ENCODE results near the gene RNF8.
A peak's percentile ranks its signal among the peaks of the same experiment; 100 is the strongest.
"Not testable (repeated sequence)": the region's sequence is repeated elsewhere in the genome, so short reads cannot be mapped to it uniquely, and the experiment has no call there.

Gene RNF8

DNA sequence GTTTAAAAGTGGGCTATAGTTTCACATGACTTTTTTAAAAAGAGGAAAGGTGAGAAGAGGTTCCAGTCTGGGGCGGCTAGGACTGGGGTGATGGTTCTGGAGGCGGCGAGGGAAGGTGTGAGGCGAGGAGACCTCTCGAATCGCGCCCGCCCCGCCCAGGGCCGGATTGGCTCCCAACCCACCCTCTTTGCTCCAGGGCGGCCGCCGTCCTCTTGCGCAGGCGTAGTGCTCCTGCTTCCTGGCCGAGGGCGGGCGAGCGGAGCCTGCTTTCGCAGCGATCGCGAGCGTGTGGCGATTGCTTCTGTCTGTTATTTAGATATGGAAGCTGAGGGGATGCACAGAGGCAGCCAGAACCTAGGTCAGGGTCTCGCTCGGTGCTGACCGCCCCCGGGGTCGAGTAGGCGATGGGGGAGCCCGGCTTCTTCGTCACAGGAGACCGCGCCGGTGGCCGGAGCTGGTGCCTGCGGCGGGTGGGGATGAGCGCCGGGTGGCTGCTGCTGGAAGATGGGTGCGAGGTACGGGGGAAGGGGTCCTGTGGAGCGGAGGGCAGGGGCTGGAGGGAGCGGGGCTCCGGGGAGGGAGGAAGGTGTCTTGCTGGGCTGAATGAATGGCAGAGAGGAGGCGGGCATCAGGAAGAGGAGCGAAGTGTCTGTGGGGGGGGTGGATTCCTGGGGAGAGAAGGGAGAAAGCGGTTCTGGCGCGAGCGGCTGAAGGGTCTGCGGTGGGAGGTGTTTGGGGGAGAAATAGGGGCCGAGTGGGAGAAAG is at the start of gene RNF8:
TSS of gene RNF8 (plus strand) at position 223 of the 765 bp plus-strand sequence. CDS start at position 405, 182 bp downstream.
- TF ChIP-seq TCF4 (CRISPR knock-in tag; IDR thresholded peaks at IDR 0.05; ENCODE audit: borderline replicate concordance) = no peak
- TF ChIP-seq TOX (CRISPR knock-in tag; IDR thresholded peaks at IDR 0.05; ENCODE audit: borderline replicate concordance) = no peak
- no peak for TF ChIP-seq ZFP30 (CRISPR knock-in tag; IDR thresholded peaks at IDR 0.05)
- no peak for TF ChIP-seq PPARA (CRISPR knock-in tag; IDR thresholded peaks at IDR 0.05; ENCODE audit: borderline replicate concordance)
- no peak for TF ChIP-seq ARNTL (CRISPR knock-in tag; IDR thresholded peaks at IDR 0.05; ENCODE audit: borderline replicate concordance, low read depth)
- peak; percentile 97 for ATAC-seq

GRCh38 chr6:37304766-37305165 is 49.0 kb upstream of the RNF8 start:
- TF ChIP-seq RARB (CRISPR knock-in tag; IDR thresholded peaks at IDR 0.05) (no peak), CSDC2 (CRISPR knock-in tag; IDR thresholded peaks at IDR 0.05) (no peak), ZC3H10 (CRISPR knock-in tag; IDR thresholded peaks at IDR 0.05) (no peak), ZNF70 (CRISPR knock-in tag; IDR thresholded peaks at IDR 0.05) (no peak), PPARA (CRISPR knock-in tag; IDR thresholded peaks at IDR 0.05; ENCODE audit: borderline replicate concordance) (no peak), OSR1 (CRISPR knock-in tag; IDR thresholded peaks at IDR 0.05) (no peak), GLIS3 (CRISPR knock-in tag; IDR thresholded peaks at IDR 0.05) (no peak)
- TF ChIP-seq, protein P1, sequence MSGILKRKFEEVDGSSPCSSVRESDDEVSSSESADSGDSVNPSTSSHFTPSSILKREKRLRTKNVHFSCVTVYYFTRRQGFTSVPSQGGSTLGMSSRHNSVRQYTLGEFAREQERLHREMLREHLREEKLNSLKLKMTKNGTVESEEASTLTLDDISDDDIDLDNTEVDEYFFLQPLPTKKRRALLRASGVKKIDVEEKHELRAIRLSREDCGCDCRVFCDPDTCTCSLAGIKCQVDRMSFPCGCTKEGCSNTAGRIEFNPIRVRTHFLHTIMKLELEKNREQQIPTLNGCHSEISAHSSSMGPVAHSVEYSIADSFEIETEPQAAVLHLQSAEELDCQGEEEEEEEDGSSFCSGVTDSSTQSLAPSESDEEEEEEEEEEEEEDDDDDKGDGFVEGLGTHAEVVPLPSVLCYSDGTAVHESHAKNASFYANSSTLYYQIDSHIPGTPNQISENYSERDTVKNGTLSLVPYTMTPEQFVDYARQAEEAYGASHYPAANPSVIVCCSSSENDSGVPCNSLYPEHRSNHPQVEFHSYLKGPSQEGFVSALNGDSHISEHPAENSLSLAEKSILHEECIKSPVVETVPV (CRISPR knock-in tag; IDR thresholded peaks at IDR 0.05) = no peak
- TF ChIP-seq, protein P2, sequence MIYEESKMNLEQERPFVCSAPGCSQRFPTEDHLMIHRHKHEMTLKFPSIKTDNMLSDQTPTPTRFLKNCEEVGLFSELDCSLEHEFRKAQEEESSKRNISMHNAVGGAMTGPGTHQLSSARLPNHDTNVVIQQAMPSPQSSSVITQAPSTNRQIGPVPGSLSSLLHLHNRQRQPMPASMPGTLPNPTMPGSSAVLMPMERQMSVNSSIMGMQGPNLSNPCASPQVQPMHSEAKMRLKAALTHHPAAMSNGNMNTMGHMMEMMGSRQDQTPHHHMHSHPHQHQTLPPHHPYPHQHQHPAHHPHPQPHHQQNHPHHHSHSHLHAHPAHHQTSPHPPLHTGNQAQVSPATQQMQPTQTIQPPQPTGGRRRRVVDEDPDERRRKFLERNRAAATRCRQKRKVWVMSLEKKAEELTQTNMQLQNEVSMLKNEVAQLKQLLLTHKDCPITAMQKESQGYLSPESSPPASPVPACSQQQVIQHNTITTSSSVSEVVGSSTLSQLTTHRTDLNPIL (CRISPR knock-in tag; IDR thresholded peaks at IDR 0.05; ENCODE audit: low read depth) = no peak

DNA sequence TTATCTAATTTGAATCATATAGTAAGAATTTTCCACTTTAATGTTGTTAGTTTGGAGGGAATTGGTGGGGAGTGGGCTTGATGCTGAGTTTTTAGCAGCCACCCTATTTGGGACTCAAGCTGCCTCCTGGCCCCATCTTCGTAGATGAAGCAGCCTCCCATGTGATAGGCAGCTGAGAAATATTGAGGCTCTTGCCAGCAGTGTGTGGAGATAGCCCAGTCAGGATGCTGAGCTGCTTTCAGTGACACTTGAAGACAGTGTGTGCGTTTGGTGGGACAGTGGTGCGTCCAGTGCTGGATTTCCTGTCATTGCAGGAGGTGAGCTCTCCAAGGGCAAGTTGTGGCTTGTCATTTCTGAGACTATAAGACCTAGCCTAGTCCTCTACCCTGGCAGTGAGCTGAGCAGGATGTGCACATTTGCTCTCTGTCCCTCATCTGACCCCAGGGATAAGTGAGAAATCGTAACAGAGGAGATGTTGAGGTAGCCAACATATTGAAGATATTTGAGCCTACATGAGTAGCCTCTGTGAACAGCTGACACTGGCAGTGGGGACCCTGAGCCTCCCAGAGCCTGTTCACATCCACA is 47.9 kb upstream of the RNF8 start:
- no peak for TF ChIP-seq CSDC2 (CRISPR knock-in tag; IDR thresholded peaks at IDR 0.05)
- no peak for TF ChIP-seq ZFP30 (CRISPR knock-in tag; IDR thresholded peaks at IDR 0.05)
- no peak for TF ChIP-seq ZNF8 (CRISPR knock-in tag; IDR thresholded peaks at IDR 0.05)
- no peak for ATAC-seq

More at GRCh38 chr6:37304766-37305165, 49.0 kb upstream of the RNF8 start:
- no peak for ATAC-seq

GRCh38 chr6:37306624-37307222 is 47.1 kb upstream of the RNF8 start:
- no peak for ATAC-seq
- no peak for TF ChIP-seq ZC3H10 (CRISPR knock-in tag; IDR thresholded peaks at IDR 0.05)
- TF ChIP-seq ESRRG (CRISPR knock-in tag; IDR thresholded peaks at IDR 0.05) = no peak
- TF ChIP-seq, protein P3, sequence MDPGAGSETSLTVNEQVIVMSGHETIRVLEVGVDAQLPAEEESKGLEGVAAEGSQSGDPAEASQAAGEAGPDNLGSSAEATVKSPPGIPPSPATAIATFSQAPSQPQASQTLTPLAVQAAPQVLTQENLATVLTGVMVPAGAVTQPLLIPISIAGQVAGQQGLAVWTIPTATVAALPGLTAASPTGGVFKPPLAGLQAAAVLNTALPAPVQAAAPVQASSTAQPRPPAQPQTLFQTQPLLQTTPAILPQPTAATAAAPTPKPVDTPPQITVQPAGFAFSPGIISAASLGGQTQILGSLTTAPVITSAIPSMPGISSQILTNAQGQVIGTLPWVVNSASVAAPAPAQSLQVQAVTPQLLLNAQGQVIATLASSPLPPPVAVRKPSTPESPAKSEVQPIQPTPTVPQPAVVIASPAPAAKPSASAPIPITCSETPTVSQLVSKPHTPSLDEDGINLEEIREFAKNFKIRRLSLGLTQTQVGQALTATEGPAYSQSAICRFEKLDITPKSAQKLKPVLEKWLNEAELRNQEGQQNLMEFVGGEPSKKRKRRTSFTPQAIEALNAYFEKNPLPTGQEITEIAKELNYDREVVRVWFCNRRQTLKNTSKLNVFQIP (CRISPR knock-in tag; IDR thresholded peaks at IDR 0.05; ENCODE audit: borderline replicate concordance, low read depth) = no peak
- TF ChIP-seq, protein P1 (CRISPR knock-in tag; IDR thresholded peaks at IDR 0.05) = no peak
- TF ChIP-seq SNAI2 (CRISPR knock-in tag; IDR thresholded peaks at IDR 0.05) = no peak
- TF ChIP-seq GLIS3 (CRISPR knock-in tag; IDR thresholded peaks at IDR 0.05) = no peak
- TF ChIP-seq, protein P2 (CRISPR knock-in tag; IDR thresholded peaks at IDR 0.05; ENCODE audit: low read depth) = no peak
- no peak for TF ChIP-seq BACH2 (CRISPR knock-in tag; IDR thresholded peaks at IDR 0.05; ENCODE audit: borderline replicate concordance)
- no peak for TF ChIP-seq PPARA (CRISPR knock-in tag; IDR thresholded peaks at IDR 0.05; ENCODE audit: borderline replicate concordance)
- TF ChIP-seq PATZ1 (CRISPR knock-in tag; IDR thresholded peaks at IDR 0.05; ENCODE audit: borderline replicate concordance) = no peak
- no peak for TF ChIP-seq TSHZ2 (CRISPR knock-in tag; IDR thresholded peaks at IDR 0.05)
- TF ChIP-seq ZNF70 (CRISPR knock-in tag; IDR thresholded peaks at IDR 0.05) = no peak
- TF ChIP-seq ZFP30 (CRISPR knock-in tag; IDR thresholded peaks at IDR 0.05) = no peak

- not testable (repeated sequence) for ATAC-seq
These were observed 46.3 kb upstream of the RNF8 start for GRCh38 chr6:37307484-37307883.
